HG02610 (cell line): Measurements from ENCODE around the gene SLC25A17.
A peak's percentile ranks its signal among the peaks of the same experiment; 100 is the strongest.
"Not testable (repeated sequence)": the region's sequence is repeated elsewhere in the genome, so short reads cannot be mapped to it uniquely, and the experiment has no call there.

Source experiments
- ATAC-seq: cut with Tn5 transposase; IDR thresholded peaks from one replicate; pipeline ENCODE4 v1.9.1; 2021; ENCODE audit warnings: mild to moderate bottlenecking, moderate library complexity; ENCODE audit not compliant: unreplicated experiment

The SLC25A17 gene

GRCh38 chr22:40818747-40819598, at the start of gene SLC25A17:
TSS of gene SLC25A17 (minus strand) at chr22:40819346. CDS start at chr22:40819248, 98 bp downstream.
- ATAC-seq, result peak; percentile 67

GRCh38 chr22:40868379-40868778, 49.2 kb upstream of the SLC25A17 start:
- ATAC-seq, result not testable (repeated sequence)

- ATAC-seq, result no peak
These were observed 48.0 kb upstream of the SLC25A17 start for GRCh38 chr22:40867109-40867508.

- ATAC-seq, result no peak
These were observed 43.4 kb upstream of the SLC25A17 start for GRCh38 chr22:40862537-40862936.

GRCh38 chr22:40862013-40862412, 42.9 kb upstream of the SLC25A17 start, which contains the start of gene DNAJB7:
TSS of gene DNAJB7 (minus strand) at chr22:40862113. CDS start at chr22:40861994, 119 bp downstream.
- no peak for ATAC-seq

- no peak for ATAC-seq
These were observed 38.2 kb upstream of the SLC25A17 start for GRCh38 chr22:40857309-40857855.

GRCh38 chr22:40856513-40857308, 37.6 kb upstream of the SLC25A17 start, which contains the start of the genes ST13 and XPNPEP3:
TSS of gene ST13 (minus strand) at chr22:40856639. CDS start at chr22:40856540, 99 bp downstream.
TSS of gene XPNPEP3 (plus strand) at chr22:40857148. CDS start at chr22:40857182, 34 bp downstream.
- peak; percentile 88 for ATAC-seq

- peak; percentile 23 for ATAC-seq
These were observed 36.9 kb upstream of the SLC25A17 start for GRCh38 chr22:40855979-40856512.

- ATAC-seq, result no peak
These were observed 36.2 kb upstream of the SLC25A17 start for GRCh38 chr22:40855071-40855978.

GRCh38 chr22:40853961-40854360, 34.8 kb upstream of the SLC25A17 start:
- ATAC-seq, result no peak

- no peak for ATAC-seq
These were observed 34.2 kb upstream of the SLC25A17 start for GRCh38 chr22:40853333-40853732.

GRCh38 chr22:40845816-40846215, 26.7 kb upstream of the SLC25A17 start:
- ATAC-seq, result not testable (repeated sequence)

GRCh38 chr22:40844951-40845350, 25.8 kb upstream of the SLC25A17 start:
- ATAC-seq, result no peak

- ATAC-seq, result no peak
These were observed 19.3 kb upstream of the SLC25A17 start for GRCh38 chr22:40838486-40838885.

- ATAC-seq, result no peak
These were observed 15.5 kb upstream of the SLC25A17 start for GRCh38 chr22:40834619-40835018.

- no peak for ATAC-seq
These were observed 10.0 kb upstream of the SLC25A17 start for GRCh38 chr22:40829131-40829530.

- ATAC-seq, result no peak
These were observed 8.0 kb upstream of the SLC25A17 start for GRCh38 chr22:40826984-40827741.

- not testable (repeated sequence) for ATAC-seq
These were observed 7.1 kb upstream of the SLC25A17 start for GRCh38 chr22:40826292-40826691.

- no peak for ATAC-seq
These were observed 4.3 kb upstream of the SLC25A17 start for GRCh38 chr22:40823426-40823825.
